NOMO-1 treated with DMSO at 0.1 percent for 48 hours (cell line): Measurements from ENCODE around the gene SEC14L3.
A peak's percentile ranks its signal among the peaks of the same experiment; 100 is the strongest.

Experiments
- DNase-seq: peaks from one replicate; lab custom pipeline; 2025; ENCODE audit not compliant: unreplicated experiment; lab: John Stamatoyannopoulos, UW

The SEC14L3 gene

DNA sequence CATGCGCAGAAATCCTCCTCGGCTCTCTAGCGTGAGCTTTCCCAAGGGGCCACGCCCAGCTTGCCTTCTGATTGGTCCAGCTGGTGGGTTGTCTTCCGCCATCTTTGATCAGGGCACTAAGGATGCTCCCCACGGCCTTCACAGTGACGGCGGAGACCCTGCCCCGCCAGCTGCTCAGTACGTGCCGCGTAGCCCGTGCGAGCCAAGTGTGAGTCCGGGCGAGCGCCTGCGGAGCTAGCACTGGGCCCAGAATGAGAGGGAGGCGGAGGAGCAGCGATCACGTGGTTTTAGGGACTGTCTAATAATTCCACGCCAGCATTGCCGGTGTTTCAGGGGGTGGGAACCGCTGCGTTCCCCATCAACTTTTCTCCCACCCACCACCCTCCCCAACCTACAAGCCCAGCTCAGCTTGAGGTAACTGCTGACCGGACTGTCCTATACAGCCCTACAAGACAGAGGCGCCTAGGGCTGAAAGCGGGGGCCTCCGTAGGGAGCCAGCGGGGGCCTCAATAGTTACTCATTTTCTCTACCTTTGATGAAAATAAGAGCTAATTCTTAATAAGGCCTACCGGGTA lies 47.8 kb downstream of the SEC14L3 start:
- peak; percentile 99 for DNase-seq

DNA sequence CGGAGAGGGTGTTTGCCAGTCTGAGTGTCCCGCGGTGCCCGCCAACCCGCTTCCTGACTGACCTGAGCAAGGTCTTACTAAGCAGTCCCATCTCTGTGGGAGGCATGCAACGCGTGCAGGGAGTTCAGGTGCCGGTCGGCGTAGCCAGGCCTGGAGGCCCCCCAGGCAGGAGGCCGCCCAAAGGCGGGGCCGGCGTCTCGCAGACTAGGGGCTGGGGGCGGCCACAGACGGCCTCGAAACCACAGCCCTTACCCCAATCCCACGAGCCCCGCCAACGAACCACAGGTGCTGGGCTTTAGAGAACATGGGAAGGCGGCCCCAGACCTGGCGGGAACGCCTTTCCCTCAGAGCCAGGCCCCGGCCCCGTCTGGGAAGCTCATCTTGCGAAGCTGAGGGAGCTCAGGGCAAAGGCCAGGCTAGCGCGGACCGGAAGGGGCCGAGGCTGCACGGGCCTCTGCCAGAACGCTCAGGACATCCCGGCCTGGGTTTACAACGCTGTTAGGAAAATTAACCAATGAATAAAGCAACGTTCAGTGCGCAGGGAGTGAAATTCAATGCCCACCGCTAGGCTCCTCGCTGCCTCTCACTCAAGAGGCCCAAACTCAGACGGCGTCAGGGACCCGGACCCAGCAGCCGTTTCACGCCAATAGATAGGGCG lies 48.4 kb downstream of the SEC14L3 start:
- no peak for DNase-seq

DNA sequence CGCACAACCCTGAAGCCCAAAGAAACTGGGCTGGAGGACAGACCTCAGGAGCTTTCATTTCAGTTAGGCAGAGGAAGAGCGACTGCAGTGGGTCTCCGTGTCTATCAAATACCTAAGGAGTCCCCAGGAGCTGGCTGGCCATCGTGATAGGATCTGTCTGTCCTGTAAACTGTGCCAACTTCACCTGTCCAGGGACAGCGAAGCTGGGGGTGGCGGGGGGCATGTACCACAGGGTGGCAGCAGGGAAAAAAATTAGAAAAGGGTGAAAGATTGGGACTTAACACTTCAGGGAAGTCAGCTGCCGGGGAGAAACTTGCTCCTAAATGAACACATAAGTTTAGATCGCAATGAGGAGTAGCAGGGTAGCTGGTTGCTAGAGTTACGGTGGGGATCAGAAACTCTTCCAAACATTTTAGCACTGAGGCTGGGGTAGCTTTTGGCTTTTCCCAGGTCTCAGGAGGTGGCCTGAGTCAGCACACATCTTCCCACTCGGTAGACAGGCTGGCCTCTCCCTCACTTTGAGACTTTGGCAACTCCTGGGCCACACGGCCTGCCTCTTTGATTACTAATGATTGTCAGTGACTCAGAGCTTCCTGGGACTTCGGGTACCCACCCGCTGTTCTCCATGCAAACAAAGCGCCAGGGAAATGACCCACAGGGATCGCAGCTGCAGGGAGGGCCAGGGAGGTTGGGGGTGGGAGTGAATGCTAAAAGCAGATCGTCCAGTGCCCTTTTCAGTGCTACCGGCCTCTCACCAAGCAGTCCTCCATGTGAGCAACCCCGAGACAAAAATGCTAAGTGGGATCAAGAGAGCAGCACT lies 49.1 kb downstream of the SEC14L3 start:
- no peak for DNase-seq

DNA sequence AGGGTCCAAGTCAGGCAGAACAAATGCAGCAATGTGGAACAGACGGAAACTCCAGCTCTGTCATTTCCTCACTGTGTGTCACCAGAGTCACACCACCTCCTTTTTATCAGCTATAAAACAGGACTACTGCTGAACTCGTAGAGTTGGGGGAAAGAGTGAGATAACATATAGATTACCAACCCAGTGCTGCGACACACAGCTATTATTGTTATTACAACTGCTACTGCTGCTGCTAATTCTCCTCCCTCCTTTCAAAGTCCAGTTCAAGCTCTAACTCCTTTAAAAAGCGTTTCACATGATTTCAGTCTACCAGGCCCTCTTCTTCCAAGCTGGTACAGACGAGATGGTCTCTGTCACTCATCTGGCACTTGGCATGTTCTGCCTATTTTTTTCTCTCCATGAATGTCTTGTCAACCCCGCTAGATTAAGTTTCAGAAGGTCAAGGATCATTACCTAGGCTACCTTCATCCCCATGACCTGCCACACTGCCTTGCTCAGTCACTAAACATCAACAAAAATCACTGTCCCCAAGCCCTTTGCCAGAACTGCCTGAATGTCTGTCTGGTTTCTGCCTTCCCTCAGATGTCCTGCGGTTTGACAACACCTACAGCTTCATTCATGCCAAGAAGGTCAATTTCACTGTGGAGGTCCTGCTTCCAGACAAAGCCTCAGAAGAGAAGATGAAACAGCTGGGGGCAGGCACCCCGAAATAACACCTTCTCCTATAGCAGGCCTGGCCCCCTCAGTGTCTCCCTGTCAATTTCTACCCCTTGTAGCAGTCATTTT lies 49.9 kb downstream of the SEC14L3 start:
- no peak for DNase-seq

DNA sequence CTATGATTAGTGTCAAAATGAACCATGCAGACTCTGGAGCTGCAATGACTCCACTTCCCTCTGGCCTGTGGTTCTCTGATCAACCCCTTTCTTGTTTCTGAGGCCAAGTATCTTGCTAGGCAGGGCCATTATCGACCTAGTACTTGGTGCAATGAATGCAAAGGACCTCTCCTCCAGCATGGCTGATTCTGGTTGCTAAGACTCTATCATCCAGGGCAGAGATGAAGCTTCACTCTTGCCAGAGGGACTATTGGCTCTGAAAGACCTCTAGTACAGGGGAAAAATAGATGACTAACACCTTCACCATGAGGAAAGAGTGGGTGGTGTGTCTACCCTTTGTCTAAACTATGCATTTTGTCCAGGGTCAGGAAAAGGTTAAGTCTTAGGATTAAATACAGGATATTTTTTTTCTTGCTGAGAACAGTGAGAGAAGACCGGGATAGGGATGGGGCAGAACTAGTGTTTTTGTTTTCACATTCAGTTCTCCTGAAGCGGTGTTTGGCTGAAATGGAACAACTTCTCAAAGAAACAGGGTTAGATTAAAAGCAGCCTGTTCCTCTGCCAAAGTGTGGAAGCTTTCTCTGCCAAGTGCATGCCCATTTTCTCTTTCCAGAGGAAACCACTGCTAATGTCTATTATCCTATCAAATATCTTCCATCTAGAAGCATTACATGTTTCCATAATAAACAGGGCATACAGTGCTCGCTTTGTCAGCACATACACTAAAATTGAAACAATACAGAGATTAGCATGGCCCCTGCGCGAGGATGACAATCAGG lies 51.3 kb downstream of the SEC14L3 start:
- DNase-seq, result no peak

DNA sequence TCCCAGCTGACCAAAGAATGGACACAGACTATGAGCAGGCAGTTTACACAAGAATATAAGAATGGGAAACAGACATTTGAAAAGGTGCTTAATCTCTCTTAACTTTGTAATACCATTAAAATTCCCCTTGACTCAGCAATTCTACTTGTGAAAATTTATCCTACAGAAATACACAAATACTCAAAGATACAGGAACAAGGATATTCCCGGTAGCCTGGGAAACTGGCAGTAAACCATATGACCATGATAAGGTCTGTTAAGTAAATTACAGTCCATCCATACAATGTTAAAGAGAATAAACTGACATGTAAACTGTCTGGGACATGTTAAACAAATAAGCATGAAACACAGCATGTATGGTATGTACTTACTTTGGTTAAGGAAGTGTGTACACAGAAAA lies 55.0 kb downstream of the SEC14L3 start:
- DNase-seq, result no peak

DNA sequence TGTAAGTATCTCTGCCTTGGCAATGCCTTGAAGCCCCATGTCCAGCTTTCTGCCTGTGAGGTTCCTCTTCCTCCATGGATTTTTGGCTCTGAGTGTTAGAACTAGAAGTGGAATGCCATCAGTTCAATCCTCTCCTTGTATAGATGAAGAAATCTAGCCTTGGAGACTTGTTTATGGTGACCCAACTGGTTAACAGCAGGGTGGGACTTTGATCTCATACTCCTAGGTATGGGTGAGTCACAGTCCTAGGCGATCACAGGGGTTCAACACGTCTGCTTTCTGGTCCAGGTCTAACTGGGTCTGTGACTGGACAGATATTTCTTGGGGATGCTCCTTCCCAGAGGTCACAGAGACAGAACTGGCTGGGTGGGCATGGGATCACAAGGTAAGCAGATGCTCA lies 55.4 kb downstream of the SEC14L3 start:
- DNase-seq, result no peak

DNA sequence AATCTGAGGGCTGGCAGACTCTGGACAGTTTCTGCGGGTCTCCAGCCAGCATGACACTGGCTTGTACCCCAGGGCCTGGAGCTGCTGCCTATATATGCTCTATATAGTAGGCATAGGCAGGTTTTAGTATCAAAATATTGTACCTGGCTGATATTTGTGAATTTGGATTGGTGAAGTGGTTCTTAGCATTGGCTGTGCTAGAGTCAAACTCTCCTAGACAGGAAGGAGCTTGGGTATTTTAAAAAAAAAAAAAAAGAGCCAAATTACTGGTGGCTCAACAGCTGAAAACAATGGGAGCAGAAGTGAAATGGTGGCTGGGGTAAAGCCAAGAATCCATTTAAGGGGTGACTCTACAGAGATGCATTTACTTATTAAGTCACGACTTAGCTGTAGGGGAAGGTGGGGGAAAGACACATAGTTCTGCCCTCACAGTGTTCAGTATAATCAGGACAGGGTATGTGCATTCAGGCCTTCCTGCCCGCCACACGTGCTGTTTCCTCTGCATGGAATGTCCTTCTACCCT lies 57.2 kb downstream of the SEC14L3 start:
- DNase-seq, result no peak

DNA sequence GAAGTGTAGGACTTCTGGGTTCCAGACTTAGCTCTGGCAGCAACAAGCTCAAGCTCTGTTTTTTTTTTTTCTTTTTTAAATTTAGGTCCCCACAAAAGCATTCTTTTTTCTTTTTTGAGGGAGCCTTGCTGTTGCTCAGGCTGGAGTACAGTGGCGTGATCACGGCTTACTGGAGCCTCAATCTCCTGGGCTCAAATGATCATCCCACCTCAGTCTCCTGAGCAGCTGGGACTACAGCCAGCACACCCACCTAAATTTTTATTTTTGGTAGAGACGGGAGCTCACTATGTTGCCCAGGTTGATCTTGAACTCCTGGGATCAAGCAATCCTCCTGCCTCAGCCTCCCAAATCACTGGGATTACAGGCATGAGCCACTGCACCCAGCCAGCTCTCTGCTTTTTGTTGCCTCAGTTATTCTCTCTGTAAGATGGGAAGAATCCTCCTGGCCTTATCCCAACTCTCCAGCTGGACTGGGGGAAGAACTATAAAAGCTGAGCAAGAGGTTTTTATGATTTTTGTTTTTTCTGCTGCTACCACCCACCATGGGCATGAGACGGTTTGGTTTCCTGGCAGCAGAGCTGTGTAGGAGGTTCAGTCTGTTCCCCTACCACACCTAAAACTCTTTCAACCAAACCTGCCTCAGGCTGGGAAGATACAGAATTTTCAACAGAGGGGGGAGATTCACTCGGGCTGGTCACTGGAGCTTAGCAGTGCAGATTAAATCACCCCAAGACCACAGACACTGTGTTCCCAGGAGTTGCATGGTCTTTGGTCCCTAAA lies 57.9 kb downstream of the SEC14L3 start:
- DNase-seq, result no peak

DNA sequence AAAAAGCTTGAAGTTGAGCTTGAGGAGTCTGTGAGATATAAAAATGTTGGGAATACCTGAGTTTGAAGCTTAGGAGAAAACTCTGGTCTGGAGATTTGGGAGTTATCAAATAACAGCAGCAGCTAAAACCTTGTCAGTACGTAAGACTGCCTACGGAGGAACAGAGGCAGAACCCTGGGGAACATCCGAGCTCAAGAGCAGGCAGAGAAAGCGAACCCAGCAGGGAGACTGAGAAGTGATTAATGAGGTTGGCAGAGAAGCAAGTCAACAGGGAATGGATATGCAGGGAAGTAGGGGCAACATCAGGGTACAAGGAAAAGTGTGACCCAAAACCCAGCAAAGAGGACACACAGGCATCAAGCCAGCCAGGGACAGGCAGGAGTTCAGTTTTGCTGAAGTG lies 58.8 kb downstream of the SEC14L3 start:
- no peak for DNase-seq

DNA sequence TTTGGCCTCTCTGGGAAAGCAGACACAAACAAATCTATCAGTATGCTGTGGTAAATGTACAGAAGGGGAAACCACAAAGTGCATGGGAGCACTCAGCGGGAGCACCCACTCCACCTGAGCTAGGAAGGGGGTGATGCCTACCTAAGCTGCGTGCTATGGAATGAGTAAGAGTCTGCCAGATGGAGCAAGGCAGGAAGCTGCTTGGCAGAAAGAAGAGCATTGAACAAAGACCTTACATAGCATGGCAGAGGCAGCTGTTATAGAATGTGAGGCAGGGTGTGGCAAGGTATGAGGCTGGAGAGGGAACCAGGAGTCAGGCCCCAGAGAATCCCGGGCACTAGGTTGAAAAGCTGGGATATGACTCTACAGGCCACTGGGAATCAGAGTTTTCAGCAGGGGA lies 60.0 kb downstream of the SEC14L3 start:
- no peak for DNase-seq
